GM18498 (cell line): ENCODE measurements around the gene RMRP.

Experiments
- ATAC-seq: cut with Tn5 transposase; IDR thresholded peaks from one replicate; pipeline ENCODE4 v1.9.1; 2021; ENCODE audit warnings: mild to moderate bottlenecking, moderate library complexity; ENCODE audit not compliant: unreplicated experiment

Gene RMRP

GRCh38 chr9:35657546-35658136 is at the start of gene RMRP:
RMRP (minus strand) TSS chr9:35658019.
- peak; percentile 87 for ATAC-seq

GRCh38 chr9:35706951-35707350 is 49.1 kb upstream of the RMRP start:
- no peak for ATAC-seq

- no peak for ATAC-seq
Measured at GRCh38 chr9:35705836-35706430, 48.1 kb upstream of the RMRP start.

- no peak for ATAC-seq
Measured at GRCh38 chr9:35705372-35705771, 47.6 kb upstream of the RMRP start.

- no peak for ATAC-seq
Measured at GRCh38 chr9:35703906-35704672, 46.3 kb upstream of the RMRP start.

GRCh38 chr9:35702696-35703095 is 44.9 kb upstream of the RMRP start:
- ATAC-seq: no peak

- ATAC-seq: no peak
Measured at GRCh38 chr9:35700942-35701341, 43.1 kb upstream of the RMRP start.

- ATAC-seq: no peak
Measured at GRCh38 chr9:35700031-35700430, 42.2 kb upstream of the RMRP start.

GRCh38 chr9:35698231-35698630 is 40.4 kb upstream of the RMRP start:
- ATAC-seq: no peak

- no peak for ATAC-seq
Measured at GRCh38 chr9:35697486-35697885, 39.7 kb upstream of the RMRP start.

- peak; percentile 82 for ATAC-seq
Measured at GRCh38 chr9:35696520-35697215, 38.8 kb upstream of the RMRP start.

- ATAC-seq: no peak
Measured at GRCh38 chr9:35695943-35696401, 38.2 kb upstream of the RMRP start.

GRCh38 chr9:35691757-35692301 is 34.0 kb upstream of the RMRP start:
- ATAC-seq: no peak

- ATAC-seq: no peak
Measured at GRCh38 chr9:35691334-35691650, 33.5 kb upstream of the RMRP start.

GRCh38 chr9:35690614-35691333 is 33.0 kb upstream of the RMRP start:
- no peak for ATAC-seq

GRCh38 chr9:35690294-35690613 is 32.4 kb upstream of the RMRP start:
- ATAC-seq: no peak

- ATAC-seq: no peak
Measured at GRCh38 chr9:35689542-35690293, 31.9 kb upstream of the RMRP start, which contains the start of gene TPM2. TPM2 (minus strand) TSS chr9:35689925; CDS start chr9:35689817, 108 bp downstream.

GRCh38 chr9:35688558-35689541 is 31.0 kb upstream of the RMRP start:
- no peak for ATAC-seq
